WERI-Rb-1 (cell line): ENCODE results near the gene FBXO28.

ENCODE experiments used
- DNase-seq: peaks from one replicate; pipeline ENCODE4 v3.0.0-alpha.2; 2020
- H3K27ac ChIP-seq: fragments of 250-450 bp; sonication (Bioruptor Pico); 2 replicates; pipeline ENCODE4 v1.5.1; 2020; ENCODE audit warnings: mild to moderate bottlenecking, moderate library complexity
- H3K27me3 ChIP-seq: fragments of 250-450 bp; sonication (Bioruptor Pico); 2 replicates; pipeline ENCODE4 v1.5.1; 2021; ENCODE audit warnings: mild to moderate bottlenecking, low read depth, moderate library complexity; ENCODE audit not compliant: insufficient read depth, severe bottlenecking
- H3K36me3 ChIP-seq: fragments of 250-450 bp; sonication (Bioruptor Pico); 2 replicates; pipeline ENCODE4 v1.5.1; 2020; ENCODE audit warnings: mild to moderate bottlenecking, moderate library complexity
- H3K4me3 ChIP-seq: 2 replicates; pipeline ENCODE4 v1.5.1; 2011; ENCODE audit warnings: low read depth, mild to moderate bottlenecking, control low read depth, low read length
- H3K9me3 ChIP-seq: fragments of 250-450 bp; sonication (Bioruptor Pico); 2 replicates; pipeline ENCODE4 v1.5.1; 2021; ENCODE audit warnings: mild to moderate bottlenecking, moderate library complexity; ENCODE audit not compliant: severe bottlenecking
- TF ChIP-seq, protein P1 (sequence below): IDR thresholded peaks from 2 replicates; pipeline ENCODE4 v1.5.1; 2011; ENCODE audit warnings: low read depth, mild to moderate bottlenecking, control low read depth, inconsistent platforms, low read length

Gene FBXO28

DNA sequence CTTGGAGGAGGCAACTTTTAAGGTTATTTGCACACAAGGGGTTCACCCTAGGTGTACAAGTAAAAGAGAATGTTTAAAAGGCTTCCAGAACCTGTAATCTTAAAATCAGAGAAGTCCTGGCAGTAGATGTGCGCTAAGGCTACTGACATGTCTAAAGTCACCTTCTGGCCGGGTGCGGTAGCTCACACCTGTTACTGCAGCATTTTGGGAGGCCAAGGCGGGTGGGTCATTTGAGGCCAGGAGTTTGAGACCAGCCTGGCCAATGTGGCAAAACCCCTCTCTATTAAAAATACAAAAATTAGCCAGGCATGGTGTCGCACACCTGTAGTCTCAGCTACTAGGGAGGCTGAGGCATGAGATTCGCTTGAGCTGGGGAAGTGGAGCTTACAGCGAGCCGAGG lies 48.9 kb downstream of the FBXO28 start:
- Histone ChIP-seq H3K9me3 (no peaks in the 10 kb centered on the region), H3K36me3 (peaks cover 1% of the 10 kb centered on the region; the same call in 1 of the 2 replicates), H3K27ac (no peak overlapping the region), H3K4me3 (no peak overlapping the region), H3K27me3 (no peaks in the 10 kb centered on the region)
- TF ChIP-seq, protein P1, sequence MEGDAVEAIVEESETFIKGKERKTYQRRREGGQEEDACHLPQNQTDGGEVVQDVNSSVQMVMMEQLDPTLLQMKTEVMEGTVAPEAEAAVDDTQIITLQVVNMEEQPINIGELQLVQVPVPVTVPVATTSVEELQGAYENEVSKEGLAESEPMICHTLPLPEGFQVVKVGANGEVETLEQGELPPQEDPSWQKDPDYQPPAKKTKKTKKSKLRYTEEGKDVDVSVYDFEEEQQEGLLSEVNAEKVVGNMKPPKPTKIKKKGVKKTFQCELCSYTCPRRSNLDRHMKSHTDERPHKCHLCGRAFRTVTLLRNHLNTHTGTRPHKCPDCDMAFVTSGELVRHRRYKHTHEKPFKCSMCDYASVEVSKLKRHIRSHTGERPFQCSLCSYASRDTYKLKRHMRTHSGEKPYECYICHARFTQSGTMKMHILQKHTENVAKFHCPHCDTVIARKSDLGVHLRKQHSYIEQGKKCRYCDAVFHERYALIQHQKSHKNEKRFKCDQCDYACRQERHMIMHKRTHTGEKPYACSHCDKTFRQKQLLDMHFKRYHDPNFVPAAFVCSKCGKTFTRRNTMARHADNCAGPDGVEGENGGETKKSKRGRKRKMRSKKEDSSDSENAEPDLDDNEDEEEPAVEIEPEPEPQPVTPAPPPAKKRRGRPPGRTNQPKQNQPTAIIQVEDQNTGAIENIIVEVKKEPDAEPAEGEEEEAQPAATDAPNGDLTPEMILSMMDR: no peak
- no peak for DNase-seq

DNA sequence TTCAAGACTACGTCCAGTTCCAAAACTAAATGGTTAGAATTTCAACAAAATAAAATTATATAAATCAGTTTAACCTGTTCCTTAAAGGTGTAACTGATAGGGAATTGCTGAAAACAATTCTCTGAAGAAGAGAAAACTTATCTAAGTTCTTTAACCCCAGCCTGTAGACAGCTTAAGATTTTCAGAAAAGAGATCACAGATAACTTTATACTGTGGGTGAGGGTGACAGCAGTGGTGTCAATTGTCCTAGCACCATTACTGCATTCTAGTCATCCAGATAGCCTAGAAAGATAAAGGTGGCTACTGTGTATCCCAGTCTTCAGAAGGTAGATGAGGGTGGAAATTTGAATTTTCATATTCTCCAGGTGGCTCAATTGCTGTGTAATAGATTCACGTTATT lies 49.4 kb downstream of the FBXO28 start:
- TF ChIP-seq, protein P1: no peak

DNA sequence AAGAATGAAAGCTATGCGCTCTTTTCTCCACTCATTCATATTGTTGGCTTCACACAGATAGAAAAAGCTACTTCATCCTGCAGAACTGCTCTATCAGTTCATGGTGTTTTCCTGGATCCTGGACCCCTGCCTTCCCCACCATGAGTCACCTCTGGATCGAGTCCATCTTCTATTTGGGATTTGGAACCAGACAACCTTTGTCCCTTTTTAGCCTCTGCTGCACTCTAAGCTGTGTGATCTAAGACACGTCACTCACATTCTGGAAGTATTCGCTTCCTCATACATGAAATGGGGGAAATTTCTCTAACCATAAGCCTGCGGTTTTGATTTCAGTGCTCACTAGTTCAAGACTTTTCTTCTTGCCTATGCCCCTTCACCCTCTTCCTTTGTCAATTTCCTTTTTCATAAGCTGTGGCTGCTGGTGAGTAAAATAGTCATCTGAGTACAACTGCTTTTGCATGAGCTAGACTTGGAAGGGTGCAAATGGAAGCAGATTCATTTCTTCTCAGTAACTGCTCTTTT lies 55.0 kb downstream of the FBXO28 start:
- no peaks in the 10 kb centered on the region for H3K36me3 ChIP-seq
- TF ChIP-seq, protein P1: no peak
- H3K27me3 ChIP-seq: no peaks in the 10 kb centered on the region
- no peaks in the 10 kb centered on the region for H3K9me3 ChIP-seq
- no peak overlapping the region for H3K4me3 ChIP-seq
- no peak for DNase-seq
- H3K27ac ChIP-seq: no peak overlapping the region

More for the DNA sequence above, 49.4 kb downstream of the FBXO28 start:
- Histone ChIP-seq H3K9me3 (no peaks in the 10 kb centered on the region), H3K4me3 (no peak overlapping the region), H3K27ac (no peak overlapping the region), H3K27me3 (no peaks in the 10 kb centered on the region), H3K36me3 (no peaks in the 10 kb centered on the region)
- DNase-seq: no peak

DNA sequence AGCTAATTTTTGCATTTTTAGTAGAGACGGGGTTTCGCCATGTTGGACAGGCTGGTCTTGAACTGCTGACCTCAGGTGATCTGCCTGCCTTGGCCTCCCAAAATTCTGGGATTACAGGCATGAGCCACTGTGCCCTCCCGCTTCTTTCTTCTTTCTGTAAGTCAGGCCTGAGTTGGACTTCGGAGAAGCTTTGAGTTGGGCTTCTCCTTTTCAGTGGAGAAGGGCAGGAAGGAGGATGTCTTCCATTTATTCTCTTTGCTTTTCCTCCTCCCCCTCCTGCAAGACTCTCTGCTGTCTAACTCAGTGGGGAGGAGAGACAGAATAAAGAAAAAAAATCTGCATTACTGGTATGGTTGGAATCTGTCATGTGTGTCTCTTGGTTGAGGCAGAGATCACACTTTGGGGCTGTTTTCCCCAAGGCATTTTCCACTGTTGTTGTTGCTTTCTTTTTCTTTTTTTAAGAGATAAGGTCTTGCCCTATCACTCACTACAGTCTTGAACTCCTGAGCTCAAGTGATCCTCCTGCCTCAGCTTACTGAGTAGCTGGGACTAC lies 55.9 kb downstream of the FBXO28 start:
- TF ChIP-seq, protein P1: no peak
- Histone ChIP-seq H3K27ac (no peak overlapping the region), H3K4me3 (no peak overlapping the region), H3K27me3 (no peaks in the 10 kb centered on the region), H3K9me3 (no peaks in the 10 kb centered on the region), H3K36me3 (no peaks in the 10 kb centered on the region)
- DNase-seq: no peak

DNA sequence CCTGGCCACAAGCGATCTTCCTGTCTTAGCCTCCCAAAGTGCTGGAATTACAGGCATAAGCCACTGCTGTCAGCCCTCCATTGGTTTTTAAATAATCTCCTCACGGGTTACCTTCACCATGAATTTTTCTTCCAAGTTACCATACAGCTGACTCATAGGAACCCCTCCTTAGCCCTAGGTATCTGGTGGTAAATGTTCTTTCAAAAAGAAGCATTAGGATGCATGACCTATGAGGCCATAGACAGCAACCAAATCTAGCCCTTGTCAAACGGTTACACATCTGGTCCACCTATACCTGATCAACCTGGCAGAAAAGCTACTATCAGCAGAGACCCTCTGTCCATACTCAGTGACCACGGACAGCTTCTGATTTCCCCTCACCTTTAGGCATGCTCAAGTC lies 56.4 kb downstream of the FBXO28 start:
- TF ChIP-seq, protein P1: no peak
- H3K9me3 ChIP-seq: no peaks in the 10 kb centered on the region
- DNase-seq: no peak
- H3K36me3 ChIP-seq: no peaks in the 10 kb centered on the region
- no peak overlapping the region for H3K27ac ChIP-seq
- H3K4me3 ChIP-seq: no peak overlapping the region
- no peaks in the 10 kb centered on the region for H3K27me3 ChIP-seq
